Ecto neural progenitor cell (in vitro differentiated cells): Measurements from ENCODE around the gene GLIS1.
"Not testable (repeated sequence)": the region's sequence is repeated elsewhere in the genome, so short reads cannot be mapped to it uniquely, and the experiment has no call there.

Experiments used
- DNase-seq: peaks from one replicate; pipeline ENCODE4 v3.0.0-alpha.2; 2018; ENCODE audit warnings: low spot score

GLIS1 gene

DNA sequence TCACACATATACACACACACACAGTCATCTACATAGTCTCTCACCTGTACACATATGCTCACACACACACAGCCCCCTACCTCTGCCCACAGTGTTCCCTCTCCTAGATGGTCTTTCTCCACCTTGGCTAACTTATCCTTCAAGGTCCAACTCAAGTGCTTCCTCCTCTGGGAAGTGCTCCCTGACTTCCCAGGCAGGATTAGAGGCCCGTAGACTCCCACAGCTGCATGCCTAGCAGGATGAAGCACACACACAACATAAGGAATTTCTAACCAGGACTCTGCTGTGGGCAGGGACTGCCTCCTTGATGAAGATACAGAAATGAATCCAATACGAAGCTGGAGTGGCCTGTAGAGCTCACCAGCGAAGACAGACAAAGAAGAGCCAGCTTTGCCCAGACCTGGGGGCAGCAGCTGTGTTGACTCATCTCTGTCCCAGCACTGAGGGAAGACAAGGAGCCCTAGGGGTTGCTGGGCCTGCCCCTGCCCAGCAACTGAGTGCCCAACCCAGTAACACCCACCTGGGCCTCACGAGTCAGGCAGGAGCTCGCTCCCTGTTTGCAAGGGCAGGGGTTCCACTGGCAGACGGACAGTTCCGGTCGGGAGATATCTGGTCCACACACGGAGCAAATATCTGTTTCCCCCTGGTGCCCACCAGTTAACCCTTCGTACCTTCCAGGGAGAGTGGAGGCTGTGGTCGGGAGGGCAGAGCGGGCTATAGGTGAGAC lies 178.9 kb downstream of the GLIS1 start:
- DNase-seq: no peak

DNA sequence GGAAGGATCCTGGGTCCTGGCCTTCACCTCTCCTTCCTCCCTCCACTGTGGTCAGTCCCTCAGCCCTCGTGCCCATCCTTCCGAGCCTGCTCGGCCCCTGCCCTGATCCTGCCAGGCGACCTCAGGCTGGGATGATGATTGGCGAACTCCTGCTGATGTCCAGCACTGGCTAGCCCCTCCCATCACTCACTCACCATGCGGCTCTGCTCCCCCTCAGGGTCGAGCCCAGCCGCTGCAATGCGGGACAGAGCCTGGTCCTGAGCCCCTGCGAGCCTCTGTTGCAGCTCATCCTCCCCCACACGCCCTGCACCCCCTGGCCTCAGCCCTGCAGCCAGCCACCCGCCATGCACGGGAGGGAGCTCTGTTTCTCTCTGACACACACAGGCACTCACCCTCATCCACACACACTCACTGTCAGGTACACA lies 179.6 kb downstream of the GLIS1 start:
- DNase-seq: no peak

DNA sequence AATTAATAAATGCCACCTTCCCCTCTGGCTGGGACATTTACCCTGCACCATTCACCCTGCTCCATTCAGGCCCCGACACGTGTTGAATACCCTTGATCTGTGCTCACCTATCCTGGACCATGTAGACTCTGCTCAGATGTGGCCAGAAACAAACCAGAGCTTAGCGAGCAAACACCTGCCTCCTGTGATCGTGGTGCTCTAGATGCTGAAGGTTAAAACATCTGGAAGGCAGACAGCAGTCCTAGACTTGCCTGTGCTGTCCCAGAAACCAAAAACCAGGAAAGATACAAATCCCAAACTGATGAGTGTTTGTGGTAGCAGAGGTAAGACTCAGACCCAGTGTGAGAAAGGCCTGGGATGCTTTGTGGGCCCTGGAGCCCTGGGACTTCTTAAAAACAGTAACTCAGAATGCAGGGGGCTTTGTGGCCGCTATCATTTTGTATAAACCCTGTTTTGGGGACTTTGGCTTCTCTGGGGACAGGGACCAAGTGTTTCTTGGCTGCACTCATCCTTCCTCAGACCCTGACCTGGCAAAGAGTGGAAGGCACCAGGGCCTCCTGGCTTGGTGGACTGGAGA lies 180.1 kb downstream of the GLIS1 start:
- DNase-seq: no peak

DNA sequence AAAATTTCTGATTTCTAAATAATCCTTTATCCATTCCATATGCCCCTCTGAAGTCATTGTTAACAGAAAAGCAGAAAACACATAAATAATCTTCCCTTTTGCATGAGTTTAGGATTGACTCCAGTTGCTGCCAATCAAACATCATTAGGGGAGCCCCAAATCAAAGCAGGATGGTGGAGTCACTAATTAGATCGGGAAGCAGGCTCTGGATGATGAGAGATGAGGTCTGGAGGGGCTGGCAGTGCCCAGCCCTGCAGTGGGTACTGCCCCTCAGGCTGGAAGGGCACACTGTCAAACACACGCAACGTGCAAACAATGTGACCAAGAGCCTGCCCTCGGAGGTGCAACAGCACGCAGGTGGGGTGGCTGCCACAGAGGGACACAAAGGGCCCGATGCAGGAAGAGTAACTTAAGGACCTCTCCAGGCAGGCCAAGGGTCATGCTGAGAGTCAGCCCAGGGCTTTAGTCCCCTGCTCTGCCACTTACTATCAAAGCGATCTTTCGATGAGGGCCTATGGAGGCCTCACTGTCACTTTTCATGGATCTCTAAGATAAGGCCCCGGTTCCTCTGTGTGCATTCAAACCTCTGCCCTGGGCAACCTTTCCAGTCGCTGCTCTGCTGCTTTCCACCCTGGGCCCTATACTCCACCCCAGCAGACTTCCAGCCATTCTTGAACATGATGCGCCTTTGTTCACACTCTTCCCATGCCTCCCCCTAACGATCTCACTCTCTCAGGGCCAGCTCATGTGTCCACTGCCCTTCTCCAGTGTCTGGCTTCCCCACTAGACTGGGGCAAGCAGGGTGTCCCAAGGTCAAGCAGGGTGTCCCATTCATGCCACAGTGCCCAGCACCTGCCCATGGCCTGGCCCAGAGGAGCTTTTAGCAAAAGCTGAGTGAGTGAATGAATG lies 180.9 kb downstream of the GLIS1 start:
- DNase-seq: no peak

DNA sequence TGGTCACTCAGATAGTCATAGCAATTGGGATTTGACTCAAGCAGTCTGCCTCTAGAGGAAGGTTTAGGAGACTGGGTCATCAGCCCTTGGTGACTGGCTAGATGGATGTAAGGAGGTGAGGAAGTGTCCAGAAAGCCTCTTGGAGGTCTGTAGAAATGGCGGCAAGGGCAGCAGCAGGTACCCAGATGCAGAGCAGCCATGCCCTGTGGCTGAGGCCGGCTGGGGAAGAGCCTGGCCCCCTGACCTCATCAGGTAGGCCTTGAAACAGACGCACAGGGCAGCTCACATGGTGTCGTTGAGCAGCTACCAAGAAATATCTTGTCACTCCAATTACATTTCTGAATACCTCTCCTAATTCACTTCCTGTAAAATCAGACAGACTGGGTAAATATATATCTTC lies 181.6 kb downstream of the GLIS1 start:
- DNase-seq: no peak

DNA sequence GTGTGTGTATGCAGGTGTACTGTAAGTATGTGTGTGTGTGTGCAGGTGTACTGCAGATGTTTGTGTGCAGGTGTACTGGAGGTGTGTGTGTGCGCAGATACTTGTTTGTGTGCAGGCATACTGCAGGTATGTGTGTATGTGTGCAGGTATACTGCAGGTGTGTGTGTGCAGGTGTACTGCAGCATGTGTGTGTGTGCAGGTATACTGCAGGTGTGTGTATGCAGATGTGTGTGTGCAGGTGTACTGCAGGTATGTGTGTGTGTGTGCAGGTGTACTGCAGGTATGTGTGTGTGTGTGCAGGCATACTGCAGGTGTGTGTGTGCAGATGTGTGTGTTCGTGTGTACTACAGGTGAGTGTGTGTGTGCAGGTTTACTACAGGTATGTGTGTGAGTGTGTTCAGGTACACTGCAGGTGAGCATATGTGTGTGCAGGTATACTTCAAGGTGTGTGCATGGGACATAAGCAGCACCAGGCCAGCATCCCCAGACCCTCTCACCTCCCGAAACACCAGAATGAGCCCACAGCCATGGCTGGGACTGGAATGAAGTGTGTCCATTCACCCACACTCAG lies 182.2 kb downstream of the GLIS1 start:
- DNase-seq: no peak

DNA sequence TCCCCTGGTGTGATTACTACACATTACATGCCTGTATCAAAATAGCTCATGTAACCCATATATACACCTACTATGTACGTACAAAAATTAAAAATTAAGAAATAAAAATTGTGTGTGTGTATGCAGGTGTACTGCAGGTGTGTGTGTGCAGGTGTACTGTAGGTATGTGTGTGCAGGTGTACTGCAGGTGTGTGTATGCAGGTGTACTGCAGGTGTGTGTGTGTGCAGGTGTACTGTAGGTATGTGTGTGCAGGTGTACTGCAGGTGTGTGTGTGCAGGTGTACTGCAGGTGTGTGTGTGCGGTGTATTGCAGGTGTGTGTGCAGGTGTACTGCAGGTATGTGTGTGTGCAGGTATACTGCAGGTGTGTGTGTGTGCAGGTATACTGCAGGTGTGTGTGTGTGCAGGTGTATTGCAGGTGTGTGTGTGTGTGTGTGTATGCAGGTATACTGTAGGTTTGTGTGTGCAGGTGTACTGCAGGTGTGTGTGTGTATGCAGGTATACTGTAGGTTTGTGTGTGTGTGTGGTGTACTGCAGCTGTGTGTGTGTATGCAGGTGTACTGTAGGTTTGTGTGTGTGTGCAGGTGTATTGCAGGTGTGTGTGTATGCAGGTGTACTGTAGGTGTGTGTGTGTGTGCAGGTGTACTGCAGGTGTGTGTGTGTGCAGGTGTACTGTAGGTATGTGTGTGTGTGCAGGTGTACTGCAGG lies 183.2 kb downstream of the GLIS1 start:
- not testable (repeated sequence) for DNase-seq

DNA sequence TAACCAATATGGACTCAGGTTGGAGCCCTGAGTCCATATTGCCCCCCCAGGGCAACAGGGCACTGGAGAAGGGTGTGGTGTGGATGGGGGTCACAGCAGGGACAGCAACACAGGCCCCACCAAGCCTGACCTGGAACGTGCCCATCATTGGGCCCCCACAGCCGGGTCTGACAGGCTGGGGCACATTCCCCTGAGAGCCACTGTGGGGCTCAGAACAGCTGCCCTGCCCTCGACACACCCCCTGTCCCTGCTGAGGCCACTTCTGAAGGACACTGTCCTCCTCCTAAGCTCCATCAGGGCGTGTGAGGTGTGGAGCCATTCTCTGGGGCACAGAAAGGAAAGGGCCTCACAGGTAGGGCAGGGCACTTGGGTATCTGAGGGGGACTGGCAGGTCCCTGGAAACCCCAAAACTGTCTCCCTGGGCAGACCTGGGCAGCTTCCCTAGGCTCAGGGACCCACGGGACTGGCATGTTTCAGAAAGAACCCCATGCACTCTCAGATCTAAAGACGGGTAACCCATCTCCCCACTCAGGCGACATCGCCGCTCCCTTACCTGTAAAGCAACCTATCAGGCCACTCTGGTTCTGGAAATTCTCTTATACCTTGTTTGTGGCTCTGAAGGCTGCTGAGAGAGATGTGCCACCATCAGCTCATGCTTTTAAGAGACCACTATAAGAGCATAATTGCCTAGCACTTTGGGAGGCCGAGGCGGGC lies 184.2 kb downstream of the GLIS1 start:
- DNase-seq: no peak

DNA sequence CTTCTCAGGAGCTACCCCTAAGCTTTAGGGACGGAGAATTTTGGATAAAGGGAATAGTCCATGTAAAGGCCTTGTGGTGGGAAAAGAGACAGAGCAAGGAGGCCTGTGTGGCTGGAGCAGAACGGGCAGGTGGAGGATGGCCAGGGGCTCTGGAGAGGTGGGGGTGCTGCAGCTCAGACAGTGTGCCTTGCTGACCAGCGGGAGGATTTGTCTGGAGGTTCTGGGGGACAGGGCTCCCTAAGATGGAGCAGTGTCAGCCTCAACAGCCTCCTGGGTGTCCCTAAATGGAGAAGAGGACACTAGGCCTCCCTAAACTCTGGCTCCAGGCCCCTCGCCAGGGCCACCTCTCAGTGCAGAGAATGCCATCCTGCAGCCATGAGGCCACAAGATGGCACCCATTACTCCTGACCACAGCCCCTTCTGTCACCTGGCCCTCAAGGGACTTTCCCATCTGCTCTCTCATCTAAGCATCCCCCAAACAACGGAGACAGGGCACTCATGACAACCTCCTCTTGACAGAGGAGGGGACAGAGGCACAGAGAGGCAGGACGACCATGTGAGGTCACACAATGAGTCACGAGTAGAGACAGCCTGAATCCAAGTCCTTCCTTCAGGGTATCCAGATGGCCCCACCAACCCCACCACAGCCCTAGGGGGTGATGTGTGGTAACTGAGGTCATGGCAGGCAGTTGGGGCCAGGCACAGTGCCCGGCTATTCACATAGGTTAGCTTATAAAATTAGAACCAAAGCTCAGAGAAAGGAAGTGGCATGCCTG lies 185.0 kb downstream of the GLIS1 start:
- DNase-seq: no peak

DNA sequence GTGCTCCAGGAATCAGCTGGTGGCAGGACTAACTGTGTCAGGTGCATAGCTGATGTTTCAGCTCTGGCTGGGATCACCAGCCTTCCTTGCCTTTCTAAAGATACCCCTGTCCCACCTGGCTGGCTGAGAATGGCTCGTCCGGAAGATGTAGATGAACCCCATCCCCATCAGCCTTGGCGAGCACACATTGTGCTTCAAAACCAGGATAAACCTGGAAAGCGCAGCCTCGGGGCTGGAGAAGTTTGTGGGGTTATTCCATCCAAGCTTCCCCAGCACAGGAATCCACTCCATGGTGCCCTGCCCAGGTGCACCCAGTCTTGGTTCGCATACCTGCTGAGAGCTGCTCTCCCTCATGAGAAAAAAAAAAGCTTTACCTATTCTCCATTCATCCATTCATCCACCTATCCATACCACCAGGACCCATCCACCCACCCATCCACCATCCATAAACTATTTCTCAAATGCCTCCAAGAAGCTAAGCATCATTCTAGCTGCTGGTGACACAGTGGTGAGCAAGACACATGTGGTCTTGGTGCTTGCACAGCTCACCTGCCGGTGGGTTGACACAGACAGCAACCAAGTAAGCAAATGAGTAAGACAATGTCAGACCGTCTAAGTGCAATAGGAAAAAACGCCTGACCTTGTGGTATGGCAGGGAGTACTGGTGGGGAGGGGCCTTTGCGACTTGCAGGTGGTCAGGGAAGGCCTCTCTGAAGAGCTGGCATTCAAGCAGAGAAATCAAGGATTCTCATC lies 185.8 kb downstream of the GLIS1 start:
- no peak for DNase-seq

DNA sequence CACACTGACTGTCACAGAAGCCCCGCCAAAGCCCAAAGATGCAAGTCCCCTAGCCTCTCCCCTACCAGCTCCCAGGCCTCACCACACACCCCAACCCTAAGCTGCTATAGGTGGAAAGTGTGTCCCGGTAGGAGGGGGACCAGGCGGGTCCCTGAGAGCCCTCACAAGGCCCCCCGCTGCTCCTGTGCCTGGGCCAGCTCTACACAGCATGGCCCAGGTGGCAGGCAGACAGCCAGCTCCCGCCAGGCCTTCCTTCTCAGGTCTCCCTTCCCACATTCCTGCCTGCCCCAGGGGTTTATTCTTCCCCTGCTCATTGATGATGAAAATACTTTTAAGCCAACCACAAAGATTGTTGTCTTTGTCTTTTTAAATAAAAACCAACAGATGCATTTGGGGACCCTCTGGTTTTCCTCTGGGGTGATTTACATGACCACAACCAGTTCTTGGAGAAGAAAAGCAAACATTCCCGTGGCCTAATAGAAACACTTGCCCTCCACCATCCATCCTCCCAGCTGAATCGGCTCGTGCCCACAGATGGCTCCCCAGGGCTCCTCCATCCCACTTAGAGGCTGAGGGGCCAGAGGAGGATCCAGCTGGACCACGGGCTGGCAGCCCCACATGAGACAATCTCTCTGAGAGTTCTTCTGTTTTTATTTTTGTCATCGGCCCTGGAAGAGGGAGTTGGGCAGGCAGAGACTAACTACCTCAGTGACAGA lies 186.7 kb downstream of the GLIS1 start:
- DNase-seq: no peak

DNA sequence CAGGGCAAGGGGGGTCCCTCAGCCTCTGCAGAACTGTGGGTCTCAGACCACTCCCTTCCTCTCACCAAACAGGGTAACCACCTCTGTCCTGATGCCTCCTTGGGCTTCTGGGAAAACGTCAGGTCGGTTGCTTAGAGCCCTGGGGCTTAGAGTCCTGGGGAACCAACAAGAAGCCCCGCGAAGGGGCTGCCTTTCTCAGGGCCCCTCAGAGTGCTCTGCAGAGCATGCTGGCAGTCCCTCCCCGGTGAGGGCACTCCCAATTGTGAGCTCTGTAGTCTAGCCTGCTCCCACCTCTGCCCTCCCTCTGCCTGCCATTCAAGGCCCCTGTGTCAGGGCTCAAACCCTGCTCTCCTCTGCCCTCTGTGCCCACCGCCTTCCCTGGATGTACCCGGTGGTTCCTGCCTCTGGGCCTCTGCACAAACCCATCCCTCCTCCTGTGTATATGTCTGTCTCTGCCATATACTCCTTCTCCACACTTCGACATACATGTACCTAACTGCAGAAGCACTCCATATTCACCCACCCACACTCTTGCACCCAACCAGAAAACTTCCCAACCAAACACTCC lies 187.5 kb downstream of the GLIS1 start:
- no peak for DNase-seq

DNA sequence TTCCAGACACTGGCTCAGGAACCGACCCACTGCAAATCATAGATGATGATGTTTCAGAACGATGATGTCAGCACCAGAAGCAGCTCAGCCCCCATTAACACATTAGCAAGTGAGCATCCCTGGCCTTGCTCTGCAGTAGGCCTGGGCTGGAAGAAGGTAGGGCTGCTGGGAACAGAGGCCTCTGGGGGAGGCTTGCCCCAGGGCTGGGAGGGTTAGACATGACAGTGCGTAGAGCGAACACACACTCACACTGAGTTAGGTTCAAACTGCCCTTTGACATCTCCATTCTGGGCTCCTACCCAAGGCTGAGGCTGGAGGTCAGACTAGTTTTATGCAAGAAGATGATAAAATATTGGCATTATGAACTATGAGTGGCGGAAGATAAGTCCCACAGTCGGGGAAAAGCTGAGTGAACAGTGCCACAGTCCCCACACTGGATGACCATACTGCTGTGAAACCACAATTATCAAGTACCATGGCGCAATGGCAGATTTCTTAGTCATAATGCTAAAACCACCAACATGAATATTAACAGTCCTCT lies 188.7 kb downstream of the GLIS1 start:
- DNase-seq: no peak

DNA sequence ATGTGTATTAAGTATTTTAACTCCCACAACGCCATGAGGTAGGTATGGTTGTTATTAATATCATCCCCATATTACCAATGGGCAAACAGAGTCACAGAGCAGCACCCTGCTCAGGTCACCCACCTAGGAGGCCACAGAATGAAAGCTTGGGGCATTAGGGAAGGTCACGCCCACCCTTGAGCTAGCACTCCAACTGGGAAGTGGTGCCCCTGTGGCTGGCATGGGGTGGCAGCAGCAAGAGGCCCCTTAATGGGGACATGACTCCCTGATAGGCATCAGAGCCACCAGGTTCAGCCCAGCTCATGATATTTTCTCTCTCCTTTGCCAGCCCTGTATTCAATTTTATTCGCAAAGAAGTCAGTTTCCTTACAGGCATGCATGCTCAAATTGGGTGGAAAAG lies 189.2 kb downstream of the GLIS1 start:
- DNase-seq: no peak

DNA sequence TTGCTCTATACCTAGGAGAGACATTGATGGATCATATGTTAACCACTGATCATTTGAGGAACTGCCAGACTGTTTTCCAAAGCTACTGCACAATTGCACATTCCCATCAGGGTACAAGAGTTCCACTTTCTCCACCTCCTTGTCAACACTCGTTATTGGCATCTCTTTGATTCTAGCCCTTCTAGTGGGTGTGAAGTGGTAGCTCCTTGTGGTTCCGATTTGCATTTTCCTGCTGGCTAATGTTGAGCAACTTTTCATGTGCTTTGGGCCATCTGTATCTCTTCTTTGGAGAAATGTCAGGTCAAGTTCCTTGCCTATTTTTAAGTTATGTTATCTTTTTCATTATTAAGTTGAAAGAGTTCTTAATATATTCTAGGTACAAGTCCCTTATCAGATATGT lies 189.7 kb downstream of the GLIS1 start:
- no peak for DNase-seq

DNA sequence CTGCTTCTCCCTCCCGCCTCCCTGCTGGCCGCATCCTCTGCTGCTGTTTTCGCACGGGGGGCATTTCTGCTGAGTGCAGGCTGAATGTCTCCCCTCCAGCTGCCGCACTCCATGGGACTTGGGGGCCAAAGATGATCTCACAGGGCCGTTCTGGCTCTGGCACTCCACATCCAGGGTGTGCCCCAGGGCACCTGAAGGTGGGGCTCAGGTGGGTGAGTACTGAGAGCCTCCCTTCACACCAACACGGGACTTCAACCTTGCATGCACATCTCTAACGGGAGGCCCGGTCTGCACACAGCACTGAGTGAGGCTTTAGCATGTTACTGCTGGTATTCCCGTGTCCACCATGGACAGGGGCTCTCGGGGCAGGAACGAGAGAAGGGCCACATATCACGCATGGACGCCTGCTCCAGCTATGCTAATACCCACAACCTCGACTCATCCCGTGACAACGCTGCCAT lies 190.9 kb downstream of the GLIS1 start:
- DNase-seq: no peak

DNA sequence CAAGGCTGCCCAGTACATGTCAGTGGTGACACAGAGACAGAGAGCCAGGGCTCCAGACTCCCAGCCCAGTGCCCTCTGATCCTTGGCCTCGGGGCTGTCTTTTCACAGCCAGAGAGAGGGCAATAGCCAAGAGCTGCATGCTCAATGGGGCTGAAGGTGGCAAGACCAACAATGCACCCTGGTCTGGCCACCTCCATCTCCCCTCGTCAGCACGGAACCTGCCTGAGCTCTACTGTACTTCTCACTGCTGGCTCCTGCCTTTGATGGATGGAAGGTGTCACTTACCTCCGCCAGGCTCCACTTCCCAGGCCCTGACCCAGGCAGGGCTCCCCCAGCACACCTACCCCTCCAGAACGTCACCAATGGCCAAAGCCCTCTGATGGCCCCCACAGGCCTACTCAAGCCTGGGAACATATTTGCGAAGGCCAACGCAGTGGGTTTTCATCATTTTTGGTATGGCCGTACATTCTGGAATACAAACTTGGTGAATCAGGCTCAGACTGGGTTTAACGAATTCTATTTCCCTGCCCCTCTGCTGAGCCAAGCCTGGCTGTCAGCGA lies 191.7 kb downstream of the GLIS1 start:
- DNase-seq: no peak
